Choroid plexus epithelial cell (primary cell): ENCODE results near the gene HTT.
A peak's percentile ranks its signal among the peaks of the same experiment; 100 is the strongest.

ENCODE experiments used
- DNase-seq: peaks from one replicate; pipeline ENCODE4 v3.0.0-alpha.2; 2010; ENCODE audit warnings: low read depth
- H3K4me3 ChIP-seq: 2 replicates; pipeline ENCODE4 v1.5.1; 2011; ENCODE audit warnings: low read depth, mild to moderate bottlenecking, control low read depth, low read length, moderate library complexity
- TF ChIP-seq, protein P1 (sequence below): conservative IDR thresholded peaks from 2 replicates; pipeline ENCODE4 v1.5.1; 2011; ENCODE audit warnings: low read depth, mild to moderate bottlenecking, control low read depth, inconsistent platforms, low read length, moderate library complexity

HTT gene

DNA sequence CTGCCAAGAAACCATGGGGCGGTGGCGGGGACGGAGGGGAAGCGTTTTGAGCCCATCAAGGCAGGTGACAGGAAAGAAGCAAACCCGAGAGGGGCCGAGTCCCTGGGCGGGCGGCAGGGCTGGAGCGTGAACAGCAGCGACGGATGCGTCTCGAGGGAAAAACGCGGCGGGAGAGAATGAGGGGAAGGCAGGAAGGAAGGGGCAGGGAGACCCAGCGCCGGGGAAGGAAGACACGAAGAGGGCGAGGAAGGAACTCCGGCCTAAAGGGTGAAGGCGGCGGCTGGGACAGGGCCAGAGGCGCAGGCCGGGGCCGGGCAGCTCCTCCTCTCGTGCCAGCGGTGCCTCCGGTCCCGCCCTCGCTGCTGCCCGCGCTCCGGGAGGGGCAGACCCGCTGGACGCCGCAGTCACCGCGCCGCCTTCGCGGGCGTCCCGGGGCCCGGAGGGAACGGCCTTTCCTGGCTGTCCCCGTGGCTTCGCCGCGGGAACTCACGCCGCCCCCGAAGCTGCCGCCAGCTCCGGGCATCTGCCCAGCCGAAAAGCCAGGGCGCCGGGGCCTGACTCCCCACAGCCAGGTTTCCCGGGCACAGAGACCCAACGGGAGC is 217.6 kb downstream of the HTT start:
- DNase-seq = peak; percentile 16
- TF ChIP-seq, protein P1, sequence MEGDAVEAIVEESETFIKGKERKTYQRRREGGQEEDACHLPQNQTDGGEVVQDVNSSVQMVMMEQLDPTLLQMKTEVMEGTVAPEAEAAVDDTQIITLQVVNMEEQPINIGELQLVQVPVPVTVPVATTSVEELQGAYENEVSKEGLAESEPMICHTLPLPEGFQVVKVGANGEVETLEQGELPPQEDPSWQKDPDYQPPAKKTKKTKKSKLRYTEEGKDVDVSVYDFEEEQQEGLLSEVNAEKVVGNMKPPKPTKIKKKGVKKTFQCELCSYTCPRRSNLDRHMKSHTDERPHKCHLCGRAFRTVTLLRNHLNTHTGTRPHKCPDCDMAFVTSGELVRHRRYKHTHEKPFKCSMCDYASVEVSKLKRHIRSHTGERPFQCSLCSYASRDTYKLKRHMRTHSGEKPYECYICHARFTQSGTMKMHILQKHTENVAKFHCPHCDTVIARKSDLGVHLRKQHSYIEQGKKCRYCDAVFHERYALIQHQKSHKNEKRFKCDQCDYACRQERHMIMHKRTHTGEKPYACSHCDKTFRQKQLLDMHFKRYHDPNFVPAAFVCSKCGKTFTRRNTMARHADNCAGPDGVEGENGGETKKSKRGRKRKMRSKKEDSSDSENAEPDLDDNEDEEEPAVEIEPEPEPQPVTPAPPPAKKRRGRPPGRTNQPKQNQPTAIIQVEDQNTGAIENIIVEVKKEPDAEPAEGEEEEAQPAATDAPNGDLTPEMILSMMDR = no peak
- H3K4me3 ChIP-seq = peak overlapping the region; percentile 81

DNA sequence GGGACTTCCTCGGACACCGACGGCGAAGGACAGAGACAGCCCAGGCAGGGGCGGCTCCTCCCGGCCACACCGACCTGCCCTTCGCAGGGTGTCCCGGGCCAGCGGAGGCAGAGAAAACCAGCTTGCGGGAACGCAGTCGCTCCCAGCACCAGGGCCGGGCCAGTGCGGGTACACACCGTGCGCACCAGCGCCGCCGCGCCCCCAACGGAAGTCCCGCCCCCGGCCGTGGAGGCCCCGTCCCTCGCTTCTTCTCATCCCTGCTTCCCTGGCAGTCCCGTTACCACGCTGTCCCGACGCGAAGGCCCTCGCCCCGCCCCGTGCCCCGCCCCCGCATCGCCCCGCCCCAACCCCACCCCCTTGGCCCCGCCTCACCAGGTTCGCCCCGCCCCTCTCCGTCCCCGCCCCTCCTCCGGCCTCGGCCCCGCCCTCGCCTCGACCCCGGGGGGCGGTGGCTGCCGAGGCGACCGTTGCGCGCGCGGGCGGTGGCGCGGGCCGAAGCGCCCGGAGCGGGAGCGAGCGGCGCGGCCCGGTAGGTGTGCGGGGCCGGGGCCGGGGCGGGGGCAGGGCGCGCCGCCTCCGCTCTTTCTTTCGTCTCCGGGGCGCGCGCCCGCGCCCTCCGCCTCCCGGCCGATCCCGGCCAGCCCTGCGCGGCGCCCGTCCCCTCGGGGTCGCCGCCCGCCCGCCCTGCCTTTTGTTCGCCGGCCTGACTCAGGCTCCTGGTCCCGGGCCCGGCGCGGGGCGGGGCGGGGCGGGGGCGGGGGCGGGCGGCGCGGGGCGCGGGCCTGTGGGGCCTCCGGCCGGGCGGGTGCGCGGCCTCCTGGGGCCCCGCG is 218.3 kb downstream of the HTT start, which contains the start of gene RGS12:
RGS12 (plus strand) TSS at position 451 of the 830 bp plus-strand sequence. CDS start 23,150 bp downstream, outside the sequence.
- H3K4me3 ChIP-seq = peak within 1 kb of the TSS; percentile 81
- TF ChIP-seq, protein P1 = no peak
- DNase-seq = peak; percentile 96
